Liver (tissue), 9 donors: ENCODE data around the gene TRIM67. TPM values are rescaled to one million over a fixed set of nuclear protein-coding genes. Genes with fewer than 3 reads are reported as not detected.

Experiments
- DNase-seq: peaks from one replicate; pipeline ENCODE4 v3.0.0-alpha.2; 2017; ENCODE audit warnings: low spot score
- H3K27ac ChIP-seq, 2 donors: one replicate each; pipeline ENCODE4 v1.7.0; 2013; ENCODE audit warnings: inconsistent platforms in 2 of 2, low read length in 2 of 2, control low read depth in 1 of 2, low read depth in 1 of 2, mild to moderate bottlenecking in 1 of 2
- H3K27me3 ChIP-seq, 4 donors: one replicate each; pipeline versions ENCODE4 v1.6.1 to v1.7.0; 2013; ENCODE audit warnings: low read length in 3 of 4, inconsistent platforms in 1 of 4, mild to moderate bottlenecking in 1 of 4, moderate library complexity in 1 of 4; ENCODE audit not compliant: control insufficient read depth in 4 of 4, insufficient read depth in 4 of 4
- H3K36me3 ChIP-seq, 4 donors: one replicate each; pipeline versions ENCODE4 v1.6.1 to v1.7.0; 2013; ENCODE audit warnings: low read length in 3 of 4, mild to moderate bottlenecking in 3 of 4, low read depth in 1 of 4, moderate library complexity in 1 of 4; ENCODE audit not compliant: control insufficient read depth in 4 of 4, insufficient read depth in 3 of 4
- H3K4me1 ChIP-seq, 4 donors: one replicate each; pipeline versions ENCODE4 v1.6.1 to v1.7.0; 2013; ENCODE audit warnings: low read length in 3 of 4, mild to moderate bottlenecking in 3 of 4, moderate library complexity in 1 of 4; ENCODE audit not compliant: control insufficient read depth in 4 of 4, insufficient read depth in 4 of 4
- H3K4me3 ChIP-seq, 3 donors: one replicate each; pipeline versions ENCODE4 v1.6.1 to v1.7.0; 2013; ENCODE audit warnings: low read length in 3 of 3, control low read depth in 1 of 3, low read depth in 1 of 3, mild to moderate bottlenecking in 1 of 3
- H3K9ac ChIP-seq, 2 donors: one replicate each; pipeline ENCODE4 v1.7.0; 2013; ENCODE audit warnings: low read length in 2 of 2, mild to moderate bottlenecking in 2 of 2, moderate library complexity in 2 of 2, control low read depth in 1 of 2, low read depth in 1 of 2
- H3K9me3 ChIP-seq, 4 donors: one replicate each; pipeline versions ENCODE4 v1.6.1 to v1.7.0; 2013; ENCODE audit warnings: low read length in 3 of 4; ENCODE audit not compliant: control insufficient read depth in 4 of 4
- FOXA1 ChIP-seq: IDR thresholded peaks from 2 replicates; pipeline ENCODE4 v1.6.1; 2016; ENCODE audit warnings: antibody characterized with exemption
- FOXA2 ChIP-seq: IDR thresholded peaks from 2 replicates; pipeline ENCODE4 v1.6.1; 2016; ENCODE audit warnings: antibody characterized with exemption
- GABPA ChIP-seq, 2 donors: IDR thresholded peaks in 1 of 2; conservative IDR thresholded peaks in 1 of 2; 2 replicates each; pipeline ENCODE4 v1.6.1; 2016; ENCODE audit warnings: antibody characterized with exemption in 2 of 2, mild to moderate bottlenecking in 1 of 2, moderate library complexity in 1 of 2
- HNF4G ChIP-seq: IDR thresholded peaks from 2 replicates; pipeline ENCODE4 v1.6.1; 2016; ENCODE audit warnings: antibody characterized with exemption
- JUND ChIP-seq, 2 donors: IDR thresholded peaks; 2 replicates each; pipeline ENCODE4 v1.6.1; 2016; ENCODE audit warnings: antibody characterized with exemption in 2 of 2
- NR2F2 ChIP-seq: IDR thresholded peaks from 2 replicates; pipeline ENCODE4 v1.6.1; 2016; ENCODE audit warnings: antibody characterized with exemption
- RAD21 ChIP-seq, 2 donors: IDR thresholded peaks; 2 replicates each; pipeline ENCODE4 v1.6.1; 2016; ENCODE audit warnings: antibody characterized with exemption in 2 of 2, mild to moderate bottlenecking in 2 of 2
- REST ChIP-seq: IDR thresholded peaks from 2 replicates; pipeline ENCODE4 v1.6.1; 2016; ENCODE audit warnings: antibody characterized with exemption, mild to moderate bottlenecking
- SP1 ChIP-seq: IDR thresholded peaks from 2 replicates; pipeline ENCODE4 v1.6.1; 2018; ENCODE audit warnings: antibody characterized with exemption, mild to moderate bottlenecking
- YY1 ChIP-seq: IDR thresholded peaks from 2 replicates; pipeline ENCODE4 v1.6.1; 2016; ENCODE audit warnings: antibody characterized with exemption, mild to moderate bottlenecking
- WGBS: extraction: QIAGEN DNeasy Blood & Tissue Kit; methylation state at CpG from one replicate; pipeline ENCODE4 v1.1.7; 2013; 5-methylcytosine and 5-hydroxymethylcytosine counted together
- polyA plus RNA-seq, 2 donors: library from polyadenylated mRNA; stranded (reverse) in 1 of 2; unstranded in 1 of 2; fragments of 200-250 nt in 1 of 2; fragments of >200 nt in 1 of 2; fragmentation: Nextera tagmentation in 1 of 2; extraction: Ambion mirVana in 1 of 2; gene quantifications; one replicate each; pipeline versions ENCODE4 v1.2.1 to v1.2.3, GENCODE V29; 2013 to 2015
- total RNA-seq, 2 donors: library from RNA; depleted of rRNA; stranded (reverse); fragments of >200 nt; gene quantifications; one replicate each; pipeline ENCODE4 v1.2.3, GENCODE V29; 2014
- TF ChIP-seq, protein P1 (sequence below): fragments of 150-350 bp; IDR thresholded peaks from 2 replicates; pipeline ENCODE4 v1.5.1; 2017; ENCODE audit warnings: improper control_type of control experiment, low read depth, low read length; ENCODE audit not compliant: missing input control
- TF ChIP-seq, protein P2 (sequence below): IDR thresholded peaks from 2 replicates; pipeline ENCODE4 v1.6.1; 2016; ENCODE audit warnings: antibody characterized with exemption
- TF ChIP-seq, protein P3 (sequence below): IDR thresholded peaks from 2 replicates; pipeline ENCODE4 v1.6.1; 2016; ENCODE audit warnings: antibody characterized with exemption
- donor health status: healthy.
- donor health status: healthy.
- donor health status: healthy.
- donor health status: healthy.
- donor health status: healthy.

The TRIM67 gene
- total and polyA plus RNA-seq, 4 donors, result under 0.01 to 0.05 TPM; not detected in 2

DNA sequence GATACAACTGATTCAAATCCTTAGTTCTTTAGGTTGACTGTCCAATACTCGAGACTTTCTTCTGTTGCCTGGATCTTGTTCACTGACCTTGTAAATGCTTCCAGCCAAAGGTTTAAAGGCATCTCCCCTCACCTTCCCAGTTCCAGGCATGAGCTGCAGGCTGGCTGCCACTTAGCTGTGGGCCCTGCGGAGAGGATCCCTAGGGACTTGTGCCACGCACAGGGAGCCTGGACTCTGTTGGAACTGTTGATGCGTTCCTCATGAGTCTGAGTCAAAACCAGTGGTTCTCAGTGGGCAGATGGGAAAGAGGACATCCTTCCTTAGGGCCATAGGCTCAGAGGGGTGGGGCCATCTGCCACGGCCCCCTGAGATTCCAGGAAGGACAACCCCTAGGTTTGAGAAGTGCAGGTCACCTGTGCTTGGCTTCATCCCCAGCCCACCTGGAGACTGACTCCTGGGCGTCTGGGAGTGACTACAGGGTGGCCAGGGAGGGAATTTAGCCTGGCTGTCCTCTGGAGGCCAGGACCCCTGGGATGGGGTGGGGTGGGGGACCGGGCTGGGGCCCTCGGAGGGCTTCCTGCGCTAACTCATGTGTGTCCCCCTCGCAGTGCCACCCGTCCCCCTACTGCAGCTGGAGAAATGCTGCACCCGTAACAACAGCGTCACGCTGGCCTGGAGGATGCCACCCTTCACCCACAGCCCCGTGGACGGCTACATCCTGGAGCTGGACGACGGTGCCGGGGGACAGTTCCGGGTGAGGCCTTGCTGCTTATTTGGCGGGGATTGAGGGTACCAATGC, 41.6 kb downstream of the TRIM67 start (continued):
- TF ChIP-seq, protein P1, sequence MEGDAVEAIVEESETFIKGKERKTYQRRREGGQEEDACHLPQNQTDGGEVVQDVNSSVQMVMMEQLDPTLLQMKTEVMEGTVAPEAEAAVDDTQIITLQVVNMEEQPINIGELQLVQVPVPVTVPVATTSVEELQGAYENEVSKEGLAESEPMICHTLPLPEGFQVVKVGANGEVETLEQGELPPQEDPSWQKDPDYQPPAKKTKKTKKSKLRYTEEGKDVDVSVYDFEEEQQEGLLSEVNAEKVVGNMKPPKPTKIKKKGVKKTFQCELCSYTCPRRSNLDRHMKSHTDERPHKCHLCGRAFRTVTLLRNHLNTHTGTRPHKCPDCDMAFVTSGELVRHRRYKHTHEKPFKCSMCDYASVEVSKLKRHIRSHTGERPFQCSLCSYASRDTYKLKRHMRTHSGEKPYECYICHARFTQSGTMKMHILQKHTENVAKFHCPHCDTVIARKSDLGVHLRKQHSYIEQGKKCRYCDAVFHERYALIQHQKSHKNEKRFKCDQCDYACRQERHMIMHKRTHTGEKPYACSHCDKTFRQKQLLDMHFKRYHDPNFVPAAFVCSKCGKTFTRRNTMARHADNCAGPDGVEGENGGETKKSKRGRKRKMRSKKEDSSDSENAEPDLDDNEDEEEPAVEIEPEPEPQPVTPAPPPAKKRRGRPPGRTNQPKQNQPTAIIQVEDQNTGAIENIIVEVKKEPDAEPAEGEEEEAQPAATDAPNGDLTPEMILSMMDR, result no peak
- TF ChIP-seq FOXA2 (no peak), SP1 (no peak)

GRCh38 chr1:231206856-231207255, 45.0 kb downstream of the TRIM67 start:
- Histone ChIP-seq H3K4me3 (no peak overlapping the region), H3K9me3 (no peaks in the 10 kb centered on the region), H3K36me3 (no peaks in the 10 kb centered on the region), H3K27ac (no peak overlapping the region), H3K9ac (no peak overlapping the region), H3K4me1 (peaks cover 0 to 5% (median 2%) of the 10 kb centered on the region in 4 donors), H3K27me3 (no peaks in the 10 kb centered on the region)
- 74% methylated on average over 8 of the region's 8 CpGs for WGBS
- TF ChIP-seq FOXA1 (no peak), HNF4G (no peak), FOXA2 (no peak), NR2F2 (no peak), GABPA (IDR thresholded peaks at IDR 0.05 in 1 of 2, conservative IDR thresholded peaks at IDR 0.05 in 1 of 2) (no peak), REST (no peak), YY1 (no peak), RAD21 (IDR thresholded peaks at IDR 0.05) (no peak), JUND (IDR thresholded peaks at IDR 0.05) (no peak)
- TF ChIP-seq, protein P2, sequence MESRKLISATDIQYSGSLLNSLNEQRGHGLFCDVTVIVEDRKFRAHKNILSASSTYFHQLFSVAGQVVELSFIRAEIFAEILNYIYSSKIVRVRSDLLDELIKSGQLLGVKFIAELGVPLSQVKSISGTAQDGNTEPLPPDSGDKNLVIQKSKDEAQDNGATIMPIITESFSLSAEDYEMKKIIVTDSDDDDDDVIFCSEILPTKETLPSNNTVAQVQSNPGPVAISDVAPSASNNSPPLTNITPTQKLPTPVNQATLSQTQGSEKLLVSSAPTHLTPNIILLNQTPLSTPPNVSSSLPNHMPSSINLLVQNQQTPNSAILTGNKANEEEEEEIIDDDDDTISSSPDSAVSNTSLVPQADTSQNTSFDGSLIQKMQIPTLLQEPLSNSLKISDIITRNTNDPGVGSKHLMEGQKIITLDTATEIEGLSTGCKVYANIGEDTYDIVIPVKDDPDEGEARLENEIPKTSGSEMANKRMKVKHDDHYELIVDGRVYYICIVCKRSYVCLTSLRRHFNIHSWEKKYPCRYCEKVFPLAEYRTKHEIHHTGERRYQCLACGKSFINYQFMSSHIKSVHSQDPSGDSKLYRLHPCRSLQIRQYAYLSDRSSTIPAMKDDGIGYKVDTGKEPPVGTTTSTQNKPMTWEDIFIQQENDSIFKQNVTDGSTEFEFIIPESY, result no peak
- TF ChIP-seq, protein P1, result no peak
- TF ChIP-seq, protein P3, sequence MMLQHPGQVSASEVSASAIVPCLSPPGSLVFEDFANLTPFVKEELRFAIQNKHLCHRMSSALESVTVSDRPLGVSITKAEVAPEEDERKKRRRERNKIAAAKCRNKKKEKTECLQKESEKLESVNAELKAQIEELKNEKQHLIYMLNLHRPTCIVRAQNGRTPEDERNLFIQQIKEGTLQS, result no peak
- no peak for DNase-seq
